GM10266 (cell line): Measurements from ENCODE around the gene CACNA1I.

Experiments
- DNase-seq: peaks from one replicate; pipeline ENCODE4 v3.0.0; 2012; ENCODE audit errors: extremely low spot score
- CTCF ChIP-seq: IDR thresholded peaks from 2 replicates; pipeline ENCODE4 v1.5.1; 2012; ENCODE audit warnings: mild to moderate bottlenecking, low read depth; ENCODE audit not compliant: control insufficient read depth, insufficient read depth; ENCODE audit errors: missing control alignments

The CACNA1I gene

GRCh38 chr22:39580006-39580441 is 9.5 kb downstream of the CACNA1I start:
- no peak for DNase-seq
- TF ChIP-seq CTCF: no peak

DNA sequence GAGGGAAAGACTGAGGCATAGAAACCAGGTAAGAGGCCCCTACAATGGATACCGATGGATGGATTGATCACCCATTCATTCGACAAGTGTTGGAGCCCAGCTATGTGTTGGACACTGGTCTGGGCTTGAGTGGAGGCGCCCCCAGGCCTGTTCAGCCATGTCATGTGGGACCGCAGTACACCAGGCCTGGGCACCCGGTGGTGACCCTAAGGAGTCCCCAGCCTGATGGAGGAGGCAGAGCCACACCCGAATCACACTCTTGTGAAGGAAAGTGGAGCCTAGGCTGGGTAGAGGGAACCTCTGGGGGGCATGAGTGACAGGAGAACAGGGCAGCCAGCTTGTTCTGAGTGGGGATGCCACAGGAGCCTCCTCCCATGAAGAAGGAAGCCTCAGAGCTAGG is 10.2 kb downstream of the CACNA1I start:
- TF ChIP-seq CTCF: no peak
- DNase-seq: no peak

DNA sequence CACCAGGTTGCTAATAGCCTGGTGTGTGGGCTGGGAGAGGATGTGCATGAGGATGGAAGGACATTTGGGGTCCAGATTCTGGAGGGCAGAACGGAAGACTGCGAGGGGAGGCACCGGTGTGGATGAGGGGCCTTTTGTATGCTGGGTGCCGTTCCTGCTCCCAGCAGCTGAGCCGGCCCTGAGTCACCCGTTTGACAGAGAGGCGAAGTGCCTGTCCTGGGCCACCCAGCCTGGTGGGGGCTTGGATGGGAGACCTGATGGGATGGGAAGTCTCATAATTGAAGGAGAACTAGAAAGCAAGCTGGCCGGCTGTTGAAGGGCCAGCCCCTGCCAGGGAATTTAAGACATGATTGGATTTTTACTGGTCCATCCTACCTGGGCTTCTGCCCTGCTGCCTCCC is 10.8 kb downstream of the CACNA1I start:
- TF ChIP-seq CTCF: no peak
- no peak for DNase-seq

DNA sequence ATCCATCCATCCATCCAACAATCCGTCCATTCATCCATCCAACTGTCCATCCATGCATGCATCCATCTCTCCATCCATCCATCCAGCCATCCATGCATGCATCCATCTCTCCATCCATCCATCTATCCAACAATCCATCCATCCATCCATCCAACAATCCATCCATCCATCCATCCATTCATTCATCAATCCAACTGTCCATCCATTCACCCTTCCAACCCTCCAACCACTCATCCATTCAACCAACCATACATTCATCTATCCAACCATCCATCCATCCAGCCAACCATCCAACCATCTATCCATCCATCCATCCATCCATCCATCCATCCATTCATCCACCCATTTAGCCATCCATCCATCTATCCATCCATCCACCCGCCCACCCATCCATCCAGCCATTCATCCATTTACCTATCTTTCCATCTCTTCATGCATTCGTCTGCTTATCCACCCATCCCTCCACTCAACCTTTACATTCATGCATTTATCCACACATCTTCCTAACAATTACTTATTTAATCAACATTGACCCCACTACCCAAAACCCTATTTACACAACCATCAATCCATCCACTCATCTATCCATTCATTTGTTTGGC is 12.6 kb downstream of the CACNA1I start:
- TF ChIP-seq CTCF: no peak
- DNase-seq: no peak

GRCh38 chr22:39589875-39590274 is 19.3 kb downstream of the CACNA1I start:
- no peak for DNase-seq
- no peak for TF ChIP-seq CTCF

GRCh38 chr22:39592081-39593065 is 21.8 kb downstream of the CACNA1I start:
- DNase-seq: no peak
- TF ChIP-seq CTCF: no peak
